ENCODE data around the gene ZFAND4. TPM values are rescaled to one million over a fixed set of nuclear protein-coding genes. Genes with fewer than 3 reads are reported as not detected.
"Not testable (repeated sequence)": the region's sequence is repeated elsewhere in the genome, so short reads cannot be mapped to it uniquely, and the experiment has no call there.

ZFAND4 gene
- total and polyA plus RNA-seq, 2 donors from 2014 or later, result 6.6 to 17.4 TPM

- Histone ChIP-seq H3K9me3 (ENCODE audit: control insufficient read depth in 2 of 3, insufficient read depth in 1 of 3, low read length in 3 of 3) (peaks cover 0 to 6% (median 0%) of the 10 kb centered on the region in 3 donors), H3K27me3 (ENCODE audit: control insufficient read depth, insufficient read depth, low read length) (no peaks in the 10 kb centered on the region), H3K4me1 (ENCODE audit: control insufficient read depth in 2 of 3, insufficient read depth in 2 of 3, low read depth in 1 of 3, low read length in 3 of 3) (no peaks in the 10 kb centered on the region), H3K36me3 (ENCODE audit: control insufficient read depth in 2 of 3, insufficient read depth in 3 of 3, low read length in 3 of 3) (no peaks in the 10 kb centered on the region), H3K27ac (ENCODE audit: low read depth in 2 of 2, low read length in 2 of 2) (no peak overlapping the region), H3K9ac (ENCODE audit: low read length in 3 of 3) (no peak overlapping the region), H3K4me3 (ENCODE audit: low read length in 3 of 3) (no peak overlapping the region)
- no peak for FAIRE-seq
- DNase-seq, result no peak
- intact Hi-C loops (cut with DNase I), result no loop called here
- no peak for TF ChIP-seq CTCF (IDR thresholded peaks at IDR 0.05; ENCODE audit: borderline replicate concordance, extremely low read depth, insufficient read depth)
These were observed 11.6 kb downstream of the ZFAND4 start for GRCh38 chr10:45660876-45661411.

- no peak overlapping the region for H3K4me3 ChIP-seq (ENCODE audit: low read length in 3 of 3)
- intact Hi-C loops (cut with DNase I), result no loop called here
These were observed 15.3 kb downstream of the ZFAND4 start for GRCh38 chr10:45657033-45657926.

GRCh38 chr10:45655219-45655618 lies 17.4 kb downstream of the ZFAND4 start:
- H3K4me3 ChIP-seq (ENCODE audit: low read length in 3 of 3), result no peak overlapping the region
- no peak for FAIRE-seq

More at GRCh38 chr10:45657033-45657926, 15.3 kb downstream of the ZFAND4 start:
- H3K27ac ChIP-seq (ENCODE audit: low read depth in 2 of 2, low read length in 2 of 2), result no peak overlapping the region
- no peak for DNase-seq
- no peaks in the 10 kb centered on the region for H3K36me3 ChIP-seq (ENCODE audit: control insufficient read depth in 2 of 3, insufficient read depth in 3 of 3, low read length in 3 of 3)
- H3K4me1 ChIP-seq (ENCODE audit: control insufficient read depth in 2 of 3, insufficient read depth in 2 of 3, low read depth in 1 of 3, low read length in 3 of 3), result no peaks in the 10 kb centered on the region
- FAIRE-seq, result no peak
- H3K9ac ChIP-seq (ENCODE audit: low read length in 3 of 3), result no peak overlapping the region
- TF ChIP-seq CTCF (IDR thresholded peaks at IDR 0.05; ENCODE audit: borderline replicate concordance, extremely low read depth, insufficient read depth), result no peak
- peaks cover 0 to 6% (median 0%) of the 10 kb centered on the region in 3 donors for H3K9me3 ChIP-seq (ENCODE audit: control insufficient read depth in 2 of 3, insufficient read depth in 1 of 3, low read length in 3 of 3)
- H3K27me3 ChIP-seq (ENCODE audit: control insufficient read depth, insufficient read depth, low read length), result no peaks in the 10 kb centered on the region

GRCh38 chr10:45654753-45655141 lies 17.8 kb downstream of the ZFAND4 start:
- H3K4me3 ChIP-seq (ENCODE audit: low read length in 3 of 3); H3K27me3 ChIP-seq (ENCODE audit: control insufficient read depth, insufficient read depth, low read length); intact Hi-C loops (cut with DNase I); H3K4me1 ChIP-seq (ENCODE audit: control insufficient read depth in 2 of 3, insufficient read depth in 2 of 3, low read depth in 1 of 3, low read length in 3 of 3); H3K36me3 ChIP-seq (ENCODE audit: control insufficient read depth in 2 of 3, insufficient read depth in 3 of 3, low read length in 3 of 3); H3K9ac ChIP-seq (ENCODE audit: low read length in 3 of 3); FAIRE-seq; H3K27ac ChIP-seq (ENCODE audit: low read depth in 2 of 2, low read length in 2 of 2); DNase-seq; H3K9me3 ChIP-seq (ENCODE audit: control insufficient read depth in 2 of 3, insufficient read depth in 1 of 3, low read length in 3 of 3): not testable (repeated sequence)

More at GRCh38 chr10:45655219-45655618, 17.4 kb downstream of the ZFAND4 start:
- H3K9ac ChIP-seq (ENCODE audit: low read length in 3 of 3), result no peak overlapping the region
- H3K9me3 ChIP-seq (ENCODE audit: control insufficient read depth in 2 of 3, insufficient read depth in 1 of 3, low read length in 3 of 3), result no peaks in the 10 kb centered on the region
- no peak overlapping the region for H3K27ac ChIP-seq (ENCODE audit: low read depth in 2 of 2, low read length in 2 of 2)
- no peaks in the 10 kb centered on the region for H3K27me3 ChIP-seq (ENCODE audit: control insufficient read depth, insufficient read depth, low read length)
- DNase-seq, result no peak
- peaks cover 0 to 6% (median 3%) of the 10 kb centered on the region in 3 donors for H3K36me3 ChIP-seq (ENCODE audit: control insufficient read depth in 2 of 3, insufficient read depth in 3 of 3, low read length in 3 of 3)
- intact Hi-C loops (cut with DNase I), result no loop called here
- TF ChIP-seq CTCF (IDR thresholded peaks at IDR 0.05; ENCODE audit: borderline replicate concordance, extremely low read depth, insufficient read depth), result no peak
- no peaks in the 10 kb centered on the region for H3K4me1 ChIP-seq (ENCODE audit: control insufficient read depth in 2 of 3, insufficient read depth in 2 of 3, low read depth in 1 of 3, low read length in 3 of 3)
